Ishikawa (cell line): ENCODE measurements around the gene CLEC19A.
A peak's percentile ranks its signal among the peaks of the same experiment; 100 is the strongest.

Experiments used
- CEBPB ChIP-seq: IDR thresholded peaks from 2 replicates; pipeline ENCODE4 v1.6.1; 2012
- CREB1 ChIP-seq: IDR thresholded peaks from 2 replicates; pipeline ENCODE4 v1.6.1; 2012; ENCODE audit warnings: low read depth
- EGR1 ChIP-seq: IDR thresholded peaks from 2 replicates; pipeline ENCODE4 v1.6.1; 2012
- EP300 ChIP-seq: IDR thresholded peaks from 2 replicates; pipeline ENCODE4 v1.6.1; 2012; ENCODE audit warnings: borderline replicate concordance
- FOXM1 ChIP-seq: IDR thresholded peaks from 2 replicates; pipeline ENCODE4 v1.6.1; 2012; ENCODE audit warnings: low read depth, borderline replicate concordance
- NFIC ChIP-seq: IDR thresholded peaks from 2 replicates; pipeline ENCODE4 v1.6.1; 2012
- RAD21 ChIP-seq: IDR thresholded peaks from 2 replicates; pipeline ENCODE4 v1.6.1; 2012; ENCODE audit warnings: low read depth
- TAF1 ChIP-seq: IDR thresholded peaks from 2 replicates; pipeline ENCODE4 v1.6.1; 2012; ENCODE audit warnings: low read depth, mild to moderate bottlenecking
- TCF12 ChIP-seq: IDR thresholded peaks from 2 replicates; pipeline ENCODE4 v1.6.1; 2012; ENCODE audit warnings: low read depth
- TEAD4 ChIP-seq: IDR thresholded peaks from 2 replicates; pipeline ENCODE4 v1.6.1; 2012
- USF1 ChIP-seq: IDR thresholded peaks from 2 replicates; pipeline ENCODE4 v1.6.1; 2012
- YY1 ChIP-seq: IDR thresholded peaks from 2 replicates; pipeline ENCODE4 v1.6.1; 2012; ENCODE audit warnings: low read depth
- ZBTB7A ChIP-seq: IDR thresholded peaks from 2 replicates; pipeline ENCODE4 v1.6.1; 2012; ENCODE audit warnings: low read depth
- TF ChIP-seq, protein P1 (sequence below): IDR thresholded peaks from 2 replicates; pipeline ENCODE4 v1.6.1; 2012
- TF ChIP-seq, protein P2 (sequence below): IDR thresholded peaks from 2 replicates; pipeline ENCODE4 v1.6.1; 2012; ENCODE audit warnings: low read depth, mild to moderate bottlenecking

The CLEC19A gene

GRCh38 chr16:19285431-19285830 is at the start of gene CLEC19A:
CLEC19A (plus strand) TSS chr16:19285731; CDS start chr16:19285852, 121 bp downstream.
- no peak for TF ChIP-seq TEAD4
- TF ChIP-seq, protein P1, sequence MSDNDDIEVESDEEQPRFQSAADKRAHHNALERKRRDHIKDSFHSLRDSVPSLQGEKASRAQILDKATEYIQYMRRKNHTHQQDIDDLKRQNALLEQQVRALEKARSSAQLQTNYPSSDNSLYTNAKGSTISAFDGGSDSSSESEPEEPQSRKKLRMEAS: no peak

GRCh38 chr16:19235886-19236285 is 49.6 kb upstream of the CLEC19A start:
- no peak for TF ChIP-seq CREB1

GRCh38 chr16:19236561-19237209 is 48.8 kb upstream of the CLEC19A start:
- TF ChIP-seq EP300: no peak
- TF ChIP-seq, protein P1: no peak
- TF ChIP-seq, protein P2, sequence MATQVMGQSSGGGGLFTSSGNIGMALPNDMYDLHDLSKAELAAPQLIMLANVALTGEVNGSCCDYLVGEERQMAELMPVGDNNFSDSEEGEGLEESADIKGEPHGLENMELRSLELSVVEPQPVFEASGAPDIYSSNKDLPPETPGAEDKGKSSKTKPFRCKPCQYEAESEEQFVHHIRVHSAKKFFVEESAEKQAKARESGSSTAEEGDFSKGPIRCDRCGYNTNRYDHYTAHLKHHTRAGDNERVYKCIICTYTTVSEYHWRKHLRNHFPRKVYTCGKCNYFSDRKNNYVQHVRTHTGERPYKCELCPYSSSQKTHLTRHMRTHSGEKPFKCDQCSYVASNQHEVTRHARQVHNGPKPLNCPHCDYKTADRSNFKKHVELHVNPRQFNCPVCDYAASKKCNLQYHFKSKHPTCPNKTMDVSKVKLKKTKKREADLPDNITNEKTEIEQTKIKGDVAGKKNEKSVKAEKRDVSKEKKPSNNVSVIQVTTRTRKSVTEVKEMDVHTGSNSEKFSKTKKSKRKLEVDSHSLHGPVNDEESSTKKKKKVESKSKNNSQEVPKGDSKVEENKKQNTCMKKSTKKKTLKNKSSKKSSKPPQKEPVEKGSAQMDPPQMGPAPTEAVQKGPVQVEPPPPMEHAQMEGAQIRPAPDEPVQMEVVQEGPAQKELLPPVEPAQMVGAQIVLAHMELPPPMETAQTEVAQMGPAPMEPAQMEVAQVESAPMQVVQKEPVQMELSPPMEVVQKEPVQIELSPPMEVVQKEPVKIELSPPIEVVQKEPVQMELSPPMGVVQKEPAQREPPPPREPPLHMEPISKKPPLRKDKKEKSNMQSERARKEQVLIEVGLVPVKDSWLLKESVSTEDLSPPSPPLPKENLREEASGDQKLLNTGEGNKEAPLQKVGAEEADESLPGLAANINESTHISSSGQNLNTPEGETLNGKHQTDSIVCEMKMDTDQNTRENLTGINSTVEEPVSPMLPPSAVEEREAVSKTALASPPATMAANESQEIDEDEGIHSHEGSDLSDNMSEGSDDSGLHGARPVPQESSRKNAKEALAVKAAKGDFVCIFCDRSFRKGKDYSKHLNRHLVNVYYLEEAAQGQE: no peak
- TF ChIP-seq NFIC: no peak
- no peak for TF ChIP-seq USF1
- no peak for TF ChIP-seq CREB1
- TF ChIP-seq ZBTB7A: no peak
- TF ChIP-seq YY1: no peak

GRCh38 chr16:19238406-19238805 is 47.1 kb upstream of the CLEC19A start:
- TF ChIP-seq RAD21 (no peak), NFIC (peak; percentile 77), ZBTB7A (no peak), TCF12 (0 out of 2 replicates have a peak, but pooled peaks have one; percentile 26)

DNA sequence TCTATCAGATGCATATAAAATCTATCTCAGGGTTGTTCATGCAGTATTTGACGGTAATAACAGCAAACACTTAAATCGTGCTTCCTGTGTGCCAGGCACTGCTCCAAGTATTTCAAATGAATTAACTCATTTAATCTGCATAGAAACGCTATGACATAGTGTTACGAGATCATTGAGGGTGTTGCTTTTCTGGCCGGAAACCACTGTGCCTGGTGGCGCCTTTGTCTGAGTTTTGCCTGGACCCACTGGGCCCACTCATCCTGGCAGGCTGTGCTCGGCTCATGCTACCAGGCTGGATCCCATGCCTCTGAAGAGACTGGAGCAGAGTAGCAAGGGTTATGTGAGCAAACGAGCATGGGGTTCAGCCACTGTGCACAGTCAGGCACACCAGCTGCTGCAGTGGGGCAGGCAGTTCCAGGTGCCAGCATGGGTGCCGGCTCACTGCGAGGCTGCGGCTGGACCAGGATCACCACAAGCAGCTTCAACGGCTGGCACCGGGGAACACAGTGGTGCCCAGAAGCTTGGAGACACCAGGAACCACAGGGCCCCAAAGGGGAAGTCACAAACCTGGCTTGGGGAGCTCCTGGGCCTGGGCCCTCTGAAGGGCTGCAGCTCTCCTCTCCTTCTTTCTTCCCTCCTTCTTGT is 45.9 kb upstream of the CLEC19A start:
- TF ChIP-seq, protein P2: no peak
- TF ChIP-seq CEBPB (no peak), ZBTB7A (no peak), TAF1 (no peak), FOXM1 (no peak), TCF12 (no peak), USF1 (no peak), RAD21 (no peak), YY1 (no peak), EP300 (no peak), EGR1 (no peak), CREB1 (no peak), TEAD4 (no peak), NFIC (no peak)
- TF ChIP-seq, protein P1: no peak

DNA sequence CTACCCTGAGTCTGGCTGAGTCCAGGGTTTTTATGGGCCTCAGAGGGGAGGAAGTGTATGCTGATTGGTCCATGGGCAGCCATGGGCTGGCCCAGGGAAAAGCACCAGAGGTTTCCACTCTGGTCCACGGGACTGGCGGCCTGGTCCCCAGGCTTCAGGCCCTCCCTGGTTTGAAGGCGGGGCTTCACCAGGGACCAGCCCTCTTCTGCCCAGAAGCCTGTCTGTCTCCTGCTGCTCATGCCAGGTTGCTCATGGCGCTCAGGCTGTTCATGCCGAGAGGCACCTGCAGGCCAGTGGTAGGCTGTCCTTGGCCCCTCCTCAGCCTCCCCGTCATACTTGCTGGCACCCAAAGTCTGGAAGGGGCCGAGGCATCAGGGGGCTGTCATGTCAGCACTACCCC is 45.0 kb upstream of the CLEC19A start:
- TF ChIP-seq CEBPB (no peak), TEAD4 (no peak)

- TF ChIP-seq CREB1: no peak
- TF ChIP-seq TCF12: no peak
- TF ChIP-seq YY1: no peak
- TF ChIP-seq, protein P2: no peak
- TF ChIP-seq, protein P1: no peak
- no peak for TF ChIP-seq ZBTB7A
- TF ChIP-seq FOXM1: no peak
- no peak for TF ChIP-seq TEAD4
- no peak for TF ChIP-seq EP300
Observed at GRCh38 chr16:19241512-19241911, 44.0 kb upstream of the CLEC19A start.
